ENCODE results near the gene PDSS1. TPM values are rescaled to one million over a fixed set of nuclear protein-coding genes. Genes with fewer than 3 reads are reported as not detected.
"Not testable (repeated sequence)": the region's sequence is repeated elsewhere in the genome, so short reads cannot be mapped to it uniquely, and the experiment has no call there.

PDSS1 gene, protein sequence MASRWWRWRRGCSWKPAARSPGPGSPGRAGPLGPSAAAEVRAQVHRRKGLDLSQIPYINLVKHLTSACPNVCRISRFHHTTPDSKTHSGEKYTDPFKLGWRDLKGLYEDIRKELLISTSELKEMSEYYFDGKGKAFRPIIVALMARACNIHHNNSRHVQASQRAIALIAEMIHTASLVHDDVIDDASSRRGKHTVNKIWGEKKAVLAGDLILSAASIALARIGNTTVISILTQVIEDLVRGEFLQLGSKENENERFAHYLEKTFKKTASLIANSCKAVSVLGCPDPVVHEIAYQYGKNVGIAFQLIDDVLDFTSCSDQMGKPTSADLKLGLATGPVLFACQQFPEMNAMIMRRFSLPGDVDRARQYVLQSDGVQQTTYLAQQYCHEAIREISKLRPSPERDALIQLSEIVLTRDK
- 8.0 TPM for polyA plus RNA-seq (ENCODE audit: insufficient read length)

DNA sequence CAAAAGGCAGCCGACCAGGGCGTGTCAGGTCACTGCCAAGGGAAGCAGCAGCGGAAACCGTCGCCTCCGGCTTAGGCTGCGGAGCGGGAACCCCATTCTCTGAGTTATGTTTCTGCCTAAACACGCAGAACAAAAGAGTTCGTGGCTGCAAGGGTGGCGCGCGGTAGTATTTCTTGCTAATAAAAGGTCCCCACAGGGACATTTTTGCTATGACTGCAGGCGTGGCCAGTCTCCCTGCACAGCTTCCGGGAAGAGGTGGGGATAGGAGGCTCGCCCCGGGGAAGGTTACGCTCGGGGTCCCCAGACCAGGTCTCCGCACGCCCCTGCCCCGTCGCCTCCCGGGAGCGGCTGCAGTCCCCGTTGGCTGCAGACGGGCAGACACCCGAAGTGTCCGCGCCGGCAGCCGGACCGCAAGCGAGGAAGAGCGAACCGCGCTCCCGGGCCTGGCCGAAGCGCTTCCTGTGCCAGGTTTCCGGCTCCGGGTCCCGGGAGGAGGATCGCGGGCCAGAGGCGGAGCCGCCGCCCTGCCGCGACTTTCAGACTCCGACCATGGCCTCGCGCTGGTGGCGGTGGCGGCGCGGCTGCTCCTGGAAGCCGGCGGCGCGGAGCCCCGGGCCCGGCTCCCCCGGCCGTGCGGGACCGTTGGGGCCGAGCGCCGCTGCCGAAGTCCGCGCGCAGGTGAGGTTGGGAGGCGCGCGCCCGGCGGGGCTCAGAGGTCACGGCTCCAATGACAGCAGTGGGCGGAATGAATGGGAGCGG lies at the start of gene PDSS1:
Gene PDSS1 (plus strand): TSS at position 539 of the 759 bp plus-strand sequence. CDS start 11 bp downstream, at position 550.
- DNase-seq (ENCODE audit: low read depth) = peak; percentile 28

DNA sequence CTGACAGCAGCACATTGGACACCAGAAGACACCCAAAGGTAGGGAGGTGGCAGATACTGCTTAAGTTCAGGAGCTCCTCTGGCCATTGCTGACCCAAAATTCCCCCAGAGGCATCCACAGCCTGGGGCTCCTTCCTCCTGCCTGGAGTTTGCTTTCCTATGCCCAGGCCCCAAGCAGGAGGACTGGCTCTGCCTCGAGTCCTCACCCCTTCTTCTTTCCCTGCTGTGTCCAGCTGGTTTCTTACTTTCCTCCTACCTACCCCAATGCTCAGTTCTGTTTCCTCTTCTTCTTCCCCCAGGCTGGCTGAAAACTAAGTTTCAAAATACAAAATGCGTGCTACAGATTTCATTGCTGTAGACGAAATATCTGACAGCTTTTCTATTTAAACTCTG lies 49.3 kb upstream of the PDSS1 start:
- not testable (repeated sequence) for DNase-seq (ENCODE audit: low read depth)

DNA sequence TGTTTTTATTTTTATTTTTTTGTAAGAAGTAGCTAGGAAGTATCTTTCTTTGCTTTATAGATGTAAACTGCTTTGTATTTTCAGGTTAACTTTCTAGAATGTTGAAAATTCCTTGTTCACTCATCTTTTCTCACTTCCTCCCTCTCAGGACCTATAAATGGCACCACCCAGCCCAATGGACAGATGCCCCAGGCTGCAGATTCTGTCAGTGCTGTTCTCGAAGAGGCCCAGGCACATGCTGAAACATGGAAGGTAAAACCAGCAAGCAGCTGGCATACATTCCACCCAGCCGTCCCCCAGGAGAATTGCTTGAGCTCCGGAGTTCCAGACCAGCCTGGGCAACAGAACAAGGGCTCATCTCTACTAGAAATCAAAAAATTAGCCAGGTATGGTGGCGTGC lies 47.1 kb upstream of the PDSS1 start:
- no peak for DNase-seq (ENCODE audit: low read depth)

DNA sequence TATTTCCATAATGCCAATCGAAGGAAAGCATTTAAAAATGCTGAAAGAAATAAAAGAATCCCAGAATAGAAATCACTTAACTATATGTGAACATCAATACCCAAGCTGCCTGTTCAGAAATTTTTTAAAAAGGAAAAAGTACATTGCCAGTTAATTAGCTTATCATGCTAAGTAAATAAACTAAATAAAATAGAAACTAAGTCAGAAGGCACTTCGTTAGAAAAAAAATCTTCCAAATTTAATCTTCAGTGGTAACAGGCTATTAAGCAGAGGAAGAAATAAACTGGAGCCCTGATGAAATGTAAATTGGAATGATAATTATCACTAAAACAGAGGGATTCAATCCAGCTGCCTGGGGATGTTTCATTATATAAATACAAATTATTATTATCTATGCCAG lies 46.0 kb upstream of the PDSS1 start:
- not testable (repeated sequence) for DNase-seq (ENCODE audit: low read depth)

DNA sequence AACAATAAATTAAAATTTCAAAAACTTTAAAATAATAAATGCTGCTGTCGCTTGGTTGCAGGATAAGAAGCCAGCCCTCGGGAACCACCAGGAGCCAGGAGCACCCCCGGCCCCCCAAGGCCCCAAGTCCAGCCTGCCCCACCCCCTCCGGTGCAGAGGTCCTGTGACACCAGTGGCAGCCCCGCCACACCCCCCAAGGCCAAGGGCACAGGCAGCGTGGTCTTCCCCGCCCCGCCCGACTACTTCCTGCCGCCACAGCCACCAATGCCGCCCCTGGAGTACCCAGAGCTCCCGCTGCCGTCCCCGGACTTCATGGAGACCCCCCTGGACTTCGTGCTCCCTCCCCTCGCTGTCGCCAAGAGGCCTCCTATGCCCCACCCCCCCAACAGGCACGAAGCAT lies 44.5 kb upstream of the PDSS1 start:
- DNase-seq (ENCODE audit: low read depth) = no peak

DNA sequence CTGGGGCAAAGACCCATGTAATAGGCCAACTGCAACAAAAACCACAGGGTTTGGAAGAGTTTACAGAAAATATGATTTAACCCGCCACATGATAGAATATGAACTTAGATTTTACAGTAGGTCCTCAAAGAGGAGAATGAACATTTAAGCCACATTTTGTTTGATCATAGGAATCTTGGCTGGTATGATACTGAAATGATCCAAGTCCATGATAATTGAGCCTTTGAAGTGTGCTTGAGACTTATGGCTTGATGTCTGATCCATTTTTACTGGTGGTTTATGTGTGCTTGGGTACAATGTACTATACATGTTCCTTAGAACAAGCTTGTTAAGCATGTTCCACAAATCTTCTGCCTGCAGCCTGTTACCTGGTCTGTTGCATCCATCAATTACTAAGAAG lies 41.8 kb upstream of the PDSS1 start:
- no peak for DNase-seq (ENCODE audit: low read depth)

DNA sequence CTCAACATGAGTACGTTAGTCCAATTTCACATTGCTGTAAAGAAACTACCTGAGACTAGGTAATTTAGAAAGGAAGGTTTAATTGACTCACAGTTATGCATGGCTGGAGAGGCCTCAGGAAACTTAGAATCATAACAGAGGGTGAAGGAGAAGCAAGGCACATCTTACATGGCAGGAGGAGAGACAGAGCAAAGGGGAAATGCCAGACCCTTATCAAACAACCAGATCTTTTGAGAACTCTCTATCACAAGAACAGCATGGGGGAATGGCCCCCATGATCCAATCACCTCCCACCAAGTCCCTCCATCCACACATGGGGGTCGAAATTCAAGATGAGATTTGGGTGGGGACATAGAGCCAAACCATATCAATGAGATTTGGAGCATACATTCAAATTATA lies 34.6 kb upstream of the PDSS1 start:
- DNase-seq (ENCODE audit: low read depth) = no peak

DNA sequence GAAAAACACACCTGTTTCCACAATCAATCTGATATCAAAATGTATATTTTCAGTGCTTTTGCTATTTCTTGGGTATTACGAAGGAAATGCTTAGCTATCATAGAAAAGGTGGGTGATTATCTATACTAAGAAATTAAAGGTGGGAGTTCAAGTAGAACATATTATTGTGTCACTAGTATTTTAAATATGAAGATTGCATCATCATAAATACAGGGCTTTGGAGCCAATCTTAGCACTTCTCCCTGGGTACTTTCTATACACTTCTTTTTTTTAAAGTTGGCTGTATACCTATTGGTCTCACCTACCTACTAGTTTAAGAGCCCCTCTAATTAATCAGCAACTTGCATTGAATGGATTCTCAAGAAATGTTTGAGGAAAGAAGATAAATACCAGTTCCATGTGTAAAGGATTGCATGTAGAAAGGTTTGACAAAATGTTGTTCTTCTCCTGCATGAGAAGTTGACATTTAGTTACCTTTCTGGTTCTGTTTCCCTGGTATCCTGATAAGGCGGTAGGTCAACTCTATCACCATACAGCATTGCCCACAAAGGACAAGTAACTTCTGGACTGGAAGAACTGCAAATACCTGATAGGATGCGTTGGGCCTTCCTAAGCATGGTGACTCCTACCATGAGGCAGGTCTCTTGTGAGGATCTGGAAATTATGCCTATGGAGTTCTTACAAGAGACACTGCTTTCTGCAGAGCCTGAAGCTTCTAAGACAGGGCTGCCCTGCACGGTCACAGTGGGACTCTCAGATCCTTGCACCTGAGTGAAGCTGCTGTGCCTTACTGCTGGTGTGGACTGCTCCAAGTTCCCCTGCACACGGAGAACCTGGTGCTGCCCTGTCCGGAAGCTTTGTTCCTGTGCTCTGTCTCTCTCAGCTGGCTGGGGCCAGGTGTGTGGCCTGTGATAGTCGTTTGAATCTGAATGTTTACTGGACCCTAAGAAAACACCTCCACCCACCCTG lies 32.1 kb upstream of the PDSS1 start:
- no peak for DNase-seq (ENCODE audit: low read depth)

DNA sequence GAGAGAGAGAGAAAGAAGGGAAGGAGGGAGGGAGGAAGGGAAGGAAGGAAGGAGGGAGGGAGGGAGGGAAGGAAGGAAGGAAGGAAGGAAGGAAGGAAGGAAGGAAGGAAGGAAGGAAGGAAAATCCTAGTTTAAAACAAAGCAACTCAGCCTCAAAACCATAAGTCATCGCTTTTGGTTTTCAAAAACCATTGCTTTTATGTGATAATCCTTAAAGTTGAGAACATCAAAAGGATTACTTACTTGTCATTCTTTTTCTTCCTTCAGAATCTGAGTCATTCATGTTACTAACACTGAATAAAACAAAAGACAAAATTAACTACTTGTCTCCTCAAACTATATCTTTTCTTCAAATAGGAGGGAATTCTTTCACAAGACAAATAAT lies 21.6 kb upstream of the PDSS1 start:
- DNase-seq (ENCODE audit: low read depth) = no peak

DNA sequence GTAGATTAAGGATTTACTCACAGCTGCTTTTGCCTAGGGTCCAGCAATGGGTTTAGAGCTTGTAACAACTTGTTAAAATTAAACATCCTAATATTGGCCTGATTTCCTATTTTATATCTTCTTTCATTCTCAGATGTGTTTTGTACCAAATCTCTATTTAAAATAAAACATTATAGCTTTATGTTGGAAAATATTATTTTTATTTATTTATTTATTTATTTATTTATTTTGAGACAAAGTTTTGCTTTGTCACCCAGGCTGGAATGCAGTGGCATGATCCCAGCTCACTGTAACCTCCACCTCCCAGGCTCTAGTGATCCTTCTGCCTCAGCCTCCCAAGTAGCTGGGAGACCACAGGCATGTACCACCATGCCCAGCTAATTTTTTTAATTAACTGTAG lies 17.9 kb upstream of the PDSS1 start:
- DNase-seq (ENCODE audit: low read depth) = no peak

DNA sequence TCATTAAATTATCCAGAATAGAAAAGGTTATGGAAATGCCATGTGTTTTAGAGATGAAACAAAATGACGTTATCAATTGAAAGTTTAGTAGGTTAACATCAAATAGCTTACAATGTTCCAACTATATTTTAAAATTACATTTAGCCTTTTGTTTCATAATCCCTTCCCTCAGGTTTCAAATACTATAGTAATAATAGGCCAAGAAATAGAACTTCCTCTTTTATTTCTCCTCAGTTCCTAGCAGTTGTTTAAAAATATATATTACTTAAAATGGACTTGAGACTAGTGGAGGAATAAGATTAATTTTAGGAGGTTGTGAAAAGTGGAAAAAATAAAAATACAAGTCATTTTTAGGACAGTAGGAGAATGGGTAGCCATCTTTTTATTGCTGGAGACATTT lies 16.4 kb upstream of the PDSS1 start:
- DNase-seq (ENCODE audit: low read depth) = no peak

DNA sequence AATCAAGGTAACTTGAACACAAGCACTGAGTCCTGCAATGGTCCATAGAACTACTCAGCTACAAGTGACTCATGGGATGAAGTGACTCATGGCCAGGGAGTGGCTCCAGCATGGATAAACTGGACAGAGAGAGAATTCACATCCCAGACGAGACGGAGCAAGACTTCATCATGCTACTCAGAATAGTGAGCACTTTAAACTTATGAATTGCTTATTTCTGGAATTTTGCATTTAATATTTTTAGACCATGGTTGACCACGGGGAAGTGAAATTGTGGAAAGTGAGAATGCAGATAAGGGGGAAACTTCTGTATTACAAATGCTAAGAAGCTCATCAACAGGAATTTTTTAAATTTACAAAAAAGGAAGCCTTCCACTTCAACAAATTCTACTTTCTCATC lies 15.5 kb upstream of the PDSS1 start:
- DNase-seq (ENCODE audit: low read depth) = not testable (repeated sequence)

DNA sequence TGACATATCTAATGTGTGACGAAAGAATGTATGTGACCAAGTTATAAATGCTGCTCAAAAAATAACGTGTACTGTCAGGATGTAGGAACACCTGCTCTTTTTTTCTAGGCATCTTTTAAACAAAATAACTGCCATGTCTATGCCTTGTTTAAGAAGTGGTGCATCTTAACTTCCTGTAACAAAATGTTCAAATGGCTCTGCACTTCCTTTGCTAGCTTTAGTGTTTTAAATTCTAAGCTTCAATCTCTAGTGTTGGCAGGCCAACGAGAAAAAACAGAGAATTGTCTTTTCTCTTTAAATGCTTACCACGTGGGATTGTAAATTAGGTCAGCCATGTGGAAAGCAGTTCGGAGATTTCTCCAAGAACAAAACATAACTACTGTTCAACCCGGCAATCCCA lies 14.6 kb upstream of the PDSS1 start:
- DNase-seq (ENCODE audit: low read depth) = no peak

DNA sequence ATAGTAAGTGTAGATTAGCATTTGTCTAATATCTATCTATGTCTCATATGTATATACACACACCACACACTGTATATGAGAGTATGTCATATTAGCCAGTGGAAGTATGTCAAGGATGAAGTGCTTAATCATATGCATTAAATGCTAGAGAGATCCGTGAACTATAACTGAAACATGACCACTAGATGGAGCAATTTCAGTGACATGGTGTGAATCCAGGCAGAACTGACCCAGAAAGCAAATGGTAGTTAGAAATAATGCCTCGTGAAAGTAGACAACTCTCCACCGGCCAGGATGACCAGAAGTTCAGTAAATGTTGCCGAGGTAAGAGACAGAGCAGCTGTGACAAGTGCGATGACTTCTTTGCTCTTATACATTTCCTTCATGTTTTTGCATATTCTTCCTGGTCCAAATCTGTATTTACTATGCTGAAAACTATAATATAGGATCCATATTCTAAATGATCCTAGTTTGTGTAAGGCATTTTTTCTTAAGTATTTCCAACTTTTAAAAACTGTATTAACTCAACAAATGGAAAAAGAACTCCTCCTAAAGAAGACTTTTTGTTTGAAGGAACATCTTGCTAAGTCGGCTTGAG lies 12.7 kb upstream of the PDSS1 start:
- not testable (repeated sequence) for DNase-seq (ENCODE audit: low read depth)

DNA sequence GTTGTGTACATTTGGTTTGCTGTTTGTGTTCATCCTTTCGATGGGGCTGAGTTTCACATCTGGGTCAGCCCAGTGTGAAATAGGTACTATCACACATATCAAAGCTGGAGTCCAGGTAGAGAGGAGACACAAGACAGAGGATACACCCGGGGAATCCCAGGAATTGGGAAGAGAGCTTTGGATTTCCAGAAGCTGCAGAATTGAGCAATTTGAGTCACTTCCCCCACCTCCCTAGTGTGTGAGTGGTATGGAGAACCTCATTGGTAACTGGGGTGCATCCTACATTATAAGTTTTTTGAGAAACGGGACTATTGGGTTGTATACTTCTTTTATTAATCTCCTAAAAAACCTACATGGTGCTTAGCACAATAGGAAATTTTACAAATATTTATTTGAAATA lies 12.1 kb upstream of the PDSS1 start:
- no peak for DNase-seq (ENCODE audit: low read depth)

DNA sequence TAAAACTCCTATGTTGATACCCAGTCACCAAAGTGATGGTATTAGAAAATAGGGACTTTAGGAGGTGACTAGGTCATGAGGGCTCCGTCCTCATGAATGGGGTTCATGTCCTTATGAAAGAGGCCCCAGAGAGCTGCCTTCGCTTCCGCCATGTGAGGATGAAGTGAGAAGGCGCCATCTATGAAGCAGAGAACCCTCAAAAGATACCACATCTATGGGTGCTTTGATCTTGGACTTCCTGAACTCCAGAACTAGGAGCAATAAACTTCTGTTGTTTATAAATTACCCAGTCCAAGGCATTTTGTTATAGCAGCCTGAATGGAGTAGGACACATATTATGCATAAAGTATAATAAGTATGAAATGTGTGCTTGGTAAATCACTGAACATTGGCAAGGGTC lies 8.1 kb upstream of the PDSS1 start:
- no peak for DNase-seq (ENCODE audit: low read depth)

DNA sequence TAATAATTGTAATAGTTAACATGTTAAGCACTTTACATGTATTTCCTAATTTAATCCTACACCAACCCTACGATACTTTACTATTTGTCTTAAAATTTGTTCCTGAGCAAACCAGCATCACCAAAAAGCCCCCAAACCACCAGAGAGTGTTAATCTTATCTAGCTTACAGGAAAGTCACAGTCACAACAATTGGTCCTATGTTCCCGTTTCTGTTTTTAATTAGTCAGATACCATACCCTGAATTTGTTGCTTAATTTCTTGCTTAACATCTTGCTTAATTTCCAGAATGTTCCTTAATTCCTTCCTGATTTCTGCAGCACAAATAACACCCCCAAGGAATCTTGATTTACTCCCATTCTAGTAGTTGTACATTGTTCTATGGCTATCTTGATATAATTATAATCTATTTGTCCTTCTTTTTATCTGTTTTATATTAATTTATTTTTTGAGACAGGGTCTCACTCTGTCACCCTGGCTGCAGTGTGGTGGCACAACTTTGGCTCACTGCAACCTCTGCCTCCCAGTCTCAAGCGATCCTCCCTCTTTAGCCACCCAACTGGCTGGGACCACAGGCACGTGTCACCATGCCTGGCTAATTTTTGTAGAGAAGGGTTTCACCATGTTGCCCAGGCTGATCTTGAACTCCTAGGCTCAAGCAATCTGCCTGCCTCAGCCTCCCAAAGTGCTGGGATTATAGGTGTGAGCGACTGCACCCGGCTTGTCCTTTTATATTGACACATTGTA lies 6.6 kb upstream of the PDSS1 start:
- no peak for DNase-seq (ENCODE audit: low read depth)

DNA sequence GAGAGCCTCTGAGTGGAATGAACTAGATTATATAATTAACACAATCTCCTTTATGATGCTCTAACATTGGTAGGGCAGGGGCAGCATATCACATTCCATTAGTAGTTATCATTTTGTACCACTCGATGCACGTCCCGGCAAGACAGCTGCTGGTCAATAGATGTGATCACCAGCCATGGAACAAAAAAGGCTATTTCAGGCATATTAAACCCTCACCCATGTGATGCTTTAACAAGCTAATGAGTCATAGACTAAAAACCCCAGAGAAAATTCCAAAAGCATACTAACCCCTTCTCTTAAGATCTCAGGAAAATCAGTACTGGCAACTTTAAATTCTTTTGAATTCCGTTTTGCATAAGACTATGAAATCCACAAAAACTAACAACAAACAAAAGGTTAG lies 3.0 kb upstream of the PDSS1 start:
- DNase-seq (ENCODE audit: low read depth) = not testable (repeated sequence)

DNA sequence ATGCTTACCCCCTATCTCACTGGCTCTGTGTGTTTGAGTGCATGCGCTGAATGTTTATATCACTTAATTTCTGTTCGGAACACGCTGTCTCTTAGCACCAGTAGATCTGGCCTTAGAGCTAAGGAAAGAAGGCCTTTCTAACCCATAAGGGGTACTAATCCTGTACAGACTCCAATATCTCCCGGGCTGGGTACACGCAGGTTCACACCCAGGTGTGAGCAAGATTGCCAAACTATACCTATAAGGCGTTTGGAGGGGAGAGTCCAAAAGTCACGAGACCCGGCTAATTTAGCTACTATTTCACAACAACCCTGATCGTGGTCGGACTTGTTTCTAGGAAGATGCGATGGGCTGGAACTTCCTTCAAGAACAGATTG lies 727 bp upstream of the PDSS1 start:
- no peak for DNase-seq (ENCODE audit: low read depth)

DNA sequence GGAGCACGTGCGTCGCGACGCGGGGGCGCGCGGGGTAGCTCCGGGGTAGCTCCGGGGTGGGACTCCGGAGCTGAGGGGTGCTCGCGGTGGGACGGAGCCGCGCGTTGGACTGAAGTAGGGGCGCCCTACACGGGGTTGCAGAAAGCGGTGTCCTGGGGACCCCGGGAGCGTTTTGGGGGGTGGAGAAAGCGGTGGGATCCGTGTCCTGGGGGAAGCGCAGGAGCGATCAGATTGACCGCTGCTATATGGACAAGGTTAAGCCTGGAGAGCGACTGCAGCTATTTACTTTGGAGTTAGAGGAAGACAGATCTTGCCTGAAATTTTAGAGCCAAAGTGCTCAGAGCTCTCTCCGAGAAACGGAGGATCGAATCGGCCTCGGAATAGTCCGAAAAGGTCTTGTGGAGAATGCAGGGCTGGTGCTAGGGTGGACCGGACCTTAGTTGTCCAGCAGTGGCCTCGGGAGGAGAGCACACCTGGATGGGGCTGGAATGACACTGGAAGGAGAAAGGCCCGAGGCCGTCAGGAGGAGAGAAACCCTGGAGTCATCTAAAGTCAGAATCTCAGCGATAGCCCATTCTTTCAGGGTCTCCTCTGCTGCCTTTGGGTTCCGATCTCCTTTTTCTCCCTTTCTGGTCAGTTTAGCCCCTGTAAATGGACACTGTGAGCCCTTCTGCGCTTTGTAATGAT lies 564 bp downstream of the PDSS1 start:
- no peak for DNase-seq (ENCODE audit: low read depth)
